Retinal pigment epithelial cell (primary cell): ENCODE results near the gene MLYCD.

Source experiments
- DNase-seq: peaks from one replicate; pipeline ENCODE4 v3.0.0-alpha.2; 2010; ENCODE audit warnings: low read depth
- H3K4me3 ChIP-seq: 2 replicates; pipeline ENCODE4 v1.5.1; 2011; ENCODE audit warnings: mild to moderate bottlenecking, low read length, control low read depth, moderate library complexity
- TF ChIP-seq, protein P1 (sequence below): conservative IDR thresholded peaks from 2 replicates; pipeline ENCODE4 v1.5.1; 2011; ENCODE audit warnings: low read depth, low read length, control low read depth, inconsistent platforms

Gene MLYCD

GRCh38 chr16:83956336-83957289 is 57.7 kb downstream of the MLYCD start:
- H3K4me3 ChIP-seq: no peak overlapping the region
- TF ChIP-seq, protein P1, sequence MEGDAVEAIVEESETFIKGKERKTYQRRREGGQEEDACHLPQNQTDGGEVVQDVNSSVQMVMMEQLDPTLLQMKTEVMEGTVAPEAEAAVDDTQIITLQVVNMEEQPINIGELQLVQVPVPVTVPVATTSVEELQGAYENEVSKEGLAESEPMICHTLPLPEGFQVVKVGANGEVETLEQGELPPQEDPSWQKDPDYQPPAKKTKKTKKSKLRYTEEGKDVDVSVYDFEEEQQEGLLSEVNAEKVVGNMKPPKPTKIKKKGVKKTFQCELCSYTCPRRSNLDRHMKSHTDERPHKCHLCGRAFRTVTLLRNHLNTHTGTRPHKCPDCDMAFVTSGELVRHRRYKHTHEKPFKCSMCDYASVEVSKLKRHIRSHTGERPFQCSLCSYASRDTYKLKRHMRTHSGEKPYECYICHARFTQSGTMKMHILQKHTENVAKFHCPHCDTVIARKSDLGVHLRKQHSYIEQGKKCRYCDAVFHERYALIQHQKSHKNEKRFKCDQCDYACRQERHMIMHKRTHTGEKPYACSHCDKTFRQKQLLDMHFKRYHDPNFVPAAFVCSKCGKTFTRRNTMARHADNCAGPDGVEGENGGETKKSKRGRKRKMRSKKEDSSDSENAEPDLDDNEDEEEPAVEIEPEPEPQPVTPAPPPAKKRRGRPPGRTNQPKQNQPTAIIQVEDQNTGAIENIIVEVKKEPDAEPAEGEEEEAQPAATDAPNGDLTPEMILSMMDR: peak; percentile 96
- DNase-seq: no peak

GRCh38 chr16:83957296-83957855 is 58.5 kb downstream of the MLYCD start:
- H3K4me3 ChIP-seq: no peak overlapping the region
- TF ChIP-seq, protein P1: no peak
- DNase-seq: no peak

- no peak overlapping the region for H3K4me3 ChIP-seq
- TF ChIP-seq, protein P1: no peak
- DNase-seq: no peak
These were observed 59.4 kb downstream of the MLYCD start for GRCh38 chr16:83958137-83958845.

GRCh38 chr16:83958846-83959565 is 60.1 kb downstream of the MLYCD start:
- TF ChIP-seq, protein P1: no peak
- no peak for DNase-seq
- no peak overlapping the region for H3K4me3 ChIP-seq

DNA sequence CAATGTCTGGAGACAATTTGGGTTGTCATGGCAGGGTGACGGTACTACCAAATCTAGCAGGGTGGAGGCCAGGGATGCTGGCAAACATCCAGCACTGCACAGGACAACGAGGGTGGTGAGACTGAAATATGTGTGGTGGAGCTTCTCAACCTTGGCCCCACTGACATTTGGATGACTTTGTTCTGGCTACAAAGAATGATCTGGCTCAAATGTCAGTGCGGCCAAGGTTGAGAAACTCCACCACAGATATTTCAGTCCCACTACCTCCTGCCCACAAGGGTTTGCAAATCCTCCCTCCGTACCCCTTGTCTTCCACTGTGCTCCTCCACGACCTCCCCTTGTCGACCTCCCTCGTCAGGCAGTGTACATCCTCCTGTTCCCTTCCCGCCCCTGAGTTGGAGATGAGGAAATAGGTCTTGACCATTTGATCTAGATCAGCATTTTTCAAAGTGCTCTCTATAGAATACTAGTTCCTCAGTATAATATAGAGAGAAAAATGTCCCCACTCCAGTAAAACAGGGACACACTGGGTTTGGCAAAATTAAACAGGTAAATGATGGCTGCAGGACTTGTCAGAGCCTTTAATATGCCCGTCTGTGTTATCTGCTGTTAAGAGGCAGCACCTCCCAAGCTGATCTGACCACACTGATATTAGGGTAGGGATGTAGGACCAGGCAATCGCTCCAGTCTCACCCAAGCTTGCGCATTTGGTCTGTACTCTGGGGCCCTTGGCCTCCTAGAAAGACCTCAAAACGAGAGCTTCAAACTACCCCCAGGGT is 60.9 kb downstream of the MLYCD start:
- no peak overlapping the region for H3K4me3 ChIP-seq
- TF ChIP-seq, protein P1: no peak
- no peak for DNase-seq
